ENCODE results near the gene SLC5A12. TPM values are rescaled to one million over a fixed set of nuclear protein-coding genes. Genes with fewer than 3 reads are reported as not detected.

Gene SLC5A12
- total RNA-seq, 1 donor from 2014 or later: 1.3 TPM

- Mint-ChIP-seq H3K4me1 (ENCODE audit: unreplicated experiment) (no peaks in the 10 kb centered on the region), H3K36me3 (no peaks in the 10 kb centered on the region), H3K27ac (no peak overlapping the region), H3K27me3 (no peaks in the 10 kb centered on the region), H3K9me3 (no peaks in the 10 kb centered on the region), H3K4me3 (no peak overlapping the region)
- no peak for TF ChIP-seq CTCF (conservative IDR thresholded peaks at IDR 0.05)
- no peak for DNase-seq (ENCODE audit: extremely low spot score, unreplicated experiment)
Measured at GRCh38 chr11:26712497-26712896, 9.4 kb downstream of the SLC5A12 start.

DNA sequence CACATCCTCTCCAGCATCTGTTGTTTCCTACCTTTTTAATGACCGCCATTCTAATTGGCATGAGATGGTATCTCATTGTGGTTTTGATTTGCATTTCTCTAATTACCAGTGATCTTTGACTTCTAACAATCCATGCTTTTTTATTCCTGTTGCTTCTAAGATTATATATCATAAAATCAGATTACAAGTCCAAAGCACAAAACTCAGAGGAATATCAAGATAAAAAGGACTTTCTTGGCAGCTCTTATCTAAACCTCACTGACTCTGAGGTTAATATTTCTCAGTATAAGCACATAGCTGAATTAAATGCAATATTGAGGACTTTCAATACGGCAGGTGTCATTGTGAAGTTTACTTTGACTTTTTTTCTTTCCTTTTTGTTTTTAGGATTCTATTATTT lies 11.4 kb downstream of the SLC5A12 start:
- Mint-ChIP-seq H3K27me3 (no peaks in the 10 kb centered on the region), H3K4me1 (ENCODE audit: unreplicated experiment) (no peaks in the 10 kb centered on the region), H3K4me3 (no peak overlapping the region), H3K27ac (no peak overlapping the region), H3K36me3 (no peaks in the 10 kb centered on the region), H3K9me3 (no peaks in the 10 kb centered on the region)
- no peak for DNase-seq (ENCODE audit: extremely low spot score, unreplicated experiment)
- no peak for TF ChIP-seq CTCF (conservative IDR thresholded peaks at IDR 0.05)

DNA sequence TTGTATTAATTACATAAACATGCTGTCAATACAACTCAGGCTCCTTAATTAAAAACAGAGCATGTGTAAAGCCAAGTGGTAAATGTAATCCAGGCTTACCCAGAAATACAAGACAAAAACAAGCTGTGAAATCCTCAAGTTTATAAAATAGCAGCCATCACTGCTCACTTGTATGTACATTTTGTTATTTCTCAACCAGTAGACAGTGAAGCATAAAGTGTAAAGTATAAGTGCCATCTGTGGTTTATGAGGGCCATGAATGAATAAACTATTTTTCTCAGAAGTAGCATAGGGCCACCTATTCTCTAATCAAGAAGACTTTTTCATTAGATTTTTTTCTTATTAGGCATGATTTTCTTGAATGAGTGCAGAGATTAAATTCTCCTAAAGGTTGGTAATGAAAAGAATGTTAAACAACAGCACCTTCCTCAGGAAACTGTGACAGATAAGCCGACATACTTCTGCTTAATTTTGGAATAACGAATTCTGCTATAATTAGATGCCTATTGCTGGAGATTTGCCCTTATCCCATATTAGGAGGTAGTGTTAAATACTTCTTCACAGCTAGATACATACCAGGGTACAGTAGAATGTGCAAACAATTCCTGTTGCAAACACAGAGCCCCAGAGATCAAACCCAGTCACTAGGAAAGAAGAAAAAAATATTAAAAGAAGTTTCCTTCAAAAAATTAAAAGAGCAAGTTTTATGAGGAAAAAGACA lies 13.0 kb downstream of the SLC5A12 start:
- Mint-ChIP-seq H3K36me3 (no peaks in the 10 kb centered on the region), H3K9me3 (no peaks in the 10 kb centered on the region), H3K4me3 (no peak overlapping the region), H3K4me1 (ENCODE audit: unreplicated experiment) (peaks cover under 1% of the 10 kb centered on the region), H3K27me3 (no peaks in the 10 kb centered on the region), H3K27ac (no peak overlapping the region)
- no peak for TF ChIP-seq CTCF (conservative IDR thresholded peaks at IDR 0.05)
- no peak for DNase-seq (ENCODE audit: extremely low spot score, unreplicated experiment)

GRCh38 chr11:26706181-26706580 lies 15.7 kb downstream of the SLC5A12 start:
- no peak for DNase-seq (ENCODE audit: extremely low spot score, unreplicated experiment)
- no peak overlapping the region for H3K4me3 Mint-ChIP-seq
- peaks cover 8% of the 10 kb centered on the region for H3K4me1 Mint-ChIP-seq (ENCODE audit: unreplicated experiment)
- H3K9me3 Mint-ChIP-seq: no peaks in the 10 kb centered on the region
- no peak for TF ChIP-seq CTCF (conservative IDR thresholded peaks at IDR 0.05)
- no peaks in the 10 kb centered on the region for H3K27me3 Mint-ChIP-seq
- H3K36me3 Mint-ChIP-seq: no peaks in the 10 kb centered on the region
- H3K27ac Mint-ChIP-seq: peak overlapping the region; percentile 9

- no peak for TF ChIP-seq CTCF (conservative IDR thresholded peaks at IDR 0.05)
- H3K27me3 Mint-ChIP-seq: no peaks in the 10 kb centered on the region
- no peaks in the 10 kb centered on the region for H3K9me3 Mint-ChIP-seq
- H3K4me1 Mint-ChIP-seq (ENCODE audit: unreplicated experiment): peaks cover 14% of the 10 kb centered on the region
- H3K4me3 Mint-ChIP-seq: no peak overlapping the region
- H3K27ac Mint-ChIP-seq: peak overlapping the region; percentile 7
- DNase-seq (ENCODE audit: extremely low spot score, unreplicated experiment): no peak
- no peaks in the 10 kb centered on the region for H3K36me3 Mint-ChIP-seq
Measured at GRCh38 chr11:26704249-26704648, 17.6 kb downstream of the SLC5A12 start.

Measured in type B pancreatic cell (in vitro differentiated cells).